ENCODE results near the gene CNTNAP5. TPM values are rescaled to one million over a fixed set of nuclear protein-coding genes. Genes with fewer than 3 reads are reported as not detected.
"Not testable (repeated sequence)": the region's sequence is repeated elsewhere in the genome, so short reads cannot be mapped to it uniquely, and the experiment has no call there.

CNTNAP5 gene
- total RNA-seq, 2 donors from 2014 or later, result not detected

GRCh38 chr2:124323321-124323720 is 298.2 kb downstream of the CNTNAP5 start:
- no peaks in the 10 kb centered on the region for H3K27me3 Mint-ChIP-seq
- no peaks in the 10 kb centered on the region for H3K36me3 Mint-ChIP-seq (ENCODE audit: low read depth)
- H3K9me3 Mint-ChIP-seq, result peaks cover 19% of the 10 kb centered on the region
- no peaks in the 10 kb centered on the region for H3K4me1 Mint-ChIP-seq
- H3K27ac Mint-ChIP-seq, result no peak overlapping the region
- H3K4me3 Mint-ChIP-seq, result no peak overlapping the region
- no peak for ATAC-seq (replicated peaks)

GRCh38 chr2:124325667-124326440 is 300.8 kb downstream of the CNTNAP5 start:
- Mint-ChIP-seq H3K27ac (no peak overlapping the region), H3K9me3 (peaks cover 22% of the 10 kb centered on the region), H3K4me1 (no peaks in the 10 kb centered on the region), H3K36me3 (ENCODE audit: low read depth) (no peaks in the 10 kb centered on the region), H3K4me3 (no peak overlapping the region), H3K27me3 (no peaks in the 10 kb centered on the region)
- no peak for ATAC-seq (replicated peaks)

- Mint-ChIP-seq H3K27ac (no peak overlapping the region), H3K36me3 (ENCODE audit: low read depth) (no peaks in the 10 kb centered on the region), H3K4me3 (no peak overlapping the region), H3K27me3 (no peaks in the 10 kb centered on the region), H3K9me3 (peaks cover 22% of the 10 kb centered on the region), H3K4me1 (no peaks in the 10 kb centered on the region)
- no peak for ATAC-seq (replicated peaks)
Measured at GRCh38 chr2:124327303-124327702, 302.2 kb downstream of the CNTNAP5 start.

DNA sequence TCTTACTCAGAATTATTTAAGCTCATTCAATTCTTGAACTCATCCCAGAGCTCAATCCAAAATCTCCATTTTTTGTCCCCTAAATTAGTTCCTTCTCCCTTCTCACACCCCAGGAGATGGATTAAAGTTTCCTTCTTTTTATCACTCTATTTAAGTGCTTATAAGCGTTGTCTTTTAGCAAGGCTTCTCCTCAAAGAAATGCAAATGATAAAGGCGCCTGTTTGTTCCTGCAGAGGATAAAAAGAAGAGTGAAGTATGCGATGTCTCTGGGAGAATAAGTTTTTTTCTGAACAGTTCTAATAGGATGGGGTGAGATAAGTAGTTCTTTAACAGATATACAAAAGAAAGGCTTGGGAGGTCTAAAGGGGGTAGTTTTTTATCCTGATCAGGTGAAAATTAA is 303.3 kb downstream of the CNTNAP5 start:
- Mint-ChIP-seq H3K36me3 (ENCODE audit: low read depth) (no peaks in the 10 kb centered on the region), H3K27me3 (no peaks in the 10 kb centered on the region), H3K9me3 (peaks cover 22% of the 10 kb centered on the region), H3K4me3 (no peak overlapping the region), H3K4me1 (no peaks in the 10 kb centered on the region), H3K27ac (no peak overlapping the region)
- ATAC-seq (replicated peaks), result no peak

- Mint-ChIP-seq H3K9me3 (peaks cover 16% of the 10 kb centered on the region), H3K4me3 (no peak overlapping the region), H3K4me1 (no peaks in the 10 kb centered on the region), H3K27ac (no peak overlapping the region), H3K27me3 (no peaks in the 10 kb centered on the region), H3K36me3 (ENCODE audit: low read depth) (no peaks in the 10 kb centered on the region)
- ATAC-seq (replicated peaks), result no peak
Measured at GRCh38 chr2:124333784-124334183, 308.7 kb downstream of the CNTNAP5 start.

- H3K4me3 Mint-ChIP-seq, result no peak overlapping the region
- H3K9me3 Mint-ChIP-seq, result peaks cover 16% of the 10 kb centered on the region
- no peaks in the 10 kb centered on the region for H3K36me3 Mint-ChIP-seq (ENCODE audit: low read depth)
- H3K4me1 Mint-ChIP-seq, result no peaks in the 10 kb centered on the region
- no peak overlapping the region for H3K27ac Mint-ChIP-seq
- ATAC-seq (replicated peaks), result no peak
- no peaks in the 10 kb centered on the region for H3K27me3 Mint-ChIP-seq
Measured at GRCh38 chr2:124335058-124335457, 310.0 kb downstream of the CNTNAP5 start.

- H3K27me3 Mint-ChIP-seq, result no peaks in the 10 kb centered on the region
- H3K36me3 Mint-ChIP-seq (ENCODE audit: low read depth), result no peaks in the 10 kb centered on the region
- H3K9me3 Mint-ChIP-seq, result peaks cover 12% of the 10 kb centered on the region
- no peak overlapping the region for H3K4me3 Mint-ChIP-seq
- no peak for ATAC-seq (replicated peaks)
- no peak overlapping the region for H3K27ac Mint-ChIP-seq
- no peaks in the 10 kb centered on the region for H3K4me1 Mint-ChIP-seq
Measured at GRCh38 chr2:124339709-124340108, 314.6 kb downstream of the CNTNAP5 start.

GRCh38 chr2:124343827-124344498 is 318.9 kb downstream of the CNTNAP5 start:
- Mint-ChIP-seq H3K4me3 (no peak overlapping the region), H3K27me3 (no peaks in the 10 kb centered on the region), H3K9me3 (peaks cover 3% of the 10 kb centered on the region), H3K4me1 (no peaks in the 10 kb centered on the region), H3K27ac (no peak overlapping the region), H3K36me3 (ENCODE audit: low read depth) (no peaks in the 10 kb centered on the region)
- ATAC-seq (replicated peaks), result no peak

GRCh38 chr2:124347209-124347608 is 322.1 kb downstream of the CNTNAP5 start:
- Mint-ChIP-seq H3K36me3 (ENCODE audit: low read depth) (no peaks in the 10 kb centered on the region), H3K4me1 (no peaks in the 10 kb centered on the region), H3K27ac (no peak overlapping the region), H3K27me3 (no peaks in the 10 kb centered on the region), H3K4me3 (no peak overlapping the region), H3K9me3 (peaks cover 5% of the 10 kb centered on the region)
- no peak for ATAC-seq (replicated peaks)

DNA sequence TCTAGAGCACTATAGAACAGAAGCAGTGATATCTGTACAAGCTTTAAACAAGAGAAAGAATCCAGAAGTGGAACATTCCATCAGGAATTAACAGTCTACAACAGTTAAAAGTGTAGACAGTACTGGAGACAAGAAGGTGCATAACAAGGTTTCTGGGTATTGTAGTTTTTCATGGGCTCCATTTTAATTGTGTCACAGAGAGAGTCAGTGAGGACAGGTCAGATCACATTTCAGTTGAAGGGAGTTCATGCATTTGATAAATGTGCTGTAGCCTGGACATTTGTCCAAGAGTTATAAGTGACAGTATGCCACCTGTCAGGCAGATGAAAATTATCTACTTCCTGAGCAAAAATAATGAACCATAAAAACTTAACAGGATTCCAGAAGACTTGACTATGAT is 328.6 kb downstream of the CNTNAP5 start:
- Mint-ChIP-seq H3K36me3 (ENCODE audit: low read depth) (no peaks in the 10 kb centered on the region), H3K27me3 (no peaks in the 10 kb centered on the region), H3K4me3 (no peak overlapping the region), H3K9me3 (peaks cover 5% of the 10 kb centered on the region), H3K27ac (no peak overlapping the region), H3K4me1 (no peaks in the 10 kb centered on the region)
- ATAC-seq (replicated peaks), result no peak

GRCh38 chr2:124354466-124354865 is 329.4 kb downstream of the CNTNAP5 start:
- Mint-ChIP-seq H3K27me3 (no peaks in the 10 kb centered on the region), H3K36me3 (ENCODE audit: low read depth) (no peaks in the 10 kb centered on the region), H3K4me1 (no peaks in the 10 kb centered on the region), H3K27ac (no peak overlapping the region), H3K4me3 (no peak overlapping the region), H3K9me3 (peaks cover 5% of the 10 kb centered on the region)
- no peak for ATAC-seq (replicated peaks)

DNA sequence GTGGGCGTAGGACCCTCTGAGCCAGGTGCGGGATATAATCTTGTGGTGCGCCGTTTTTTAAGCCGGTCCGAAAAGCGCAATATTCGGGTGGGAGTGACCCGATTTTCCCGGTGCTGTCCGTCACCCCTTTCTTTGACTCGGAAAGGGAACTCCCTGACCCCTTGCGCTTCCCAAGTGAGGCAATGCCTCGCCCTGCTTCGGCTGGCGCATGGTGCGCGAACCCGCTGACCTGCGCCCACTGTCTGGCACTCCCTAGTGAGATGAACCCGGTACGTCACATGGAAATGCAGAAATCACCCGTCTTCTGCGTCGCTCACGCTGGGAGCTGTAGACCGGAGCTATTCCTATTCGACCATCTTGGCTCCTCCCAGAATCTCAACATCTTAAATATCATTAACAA is 336.9 kb downstream of the CNTNAP5 start:
- not testable (repeated sequence) for H3K4me1 Mint-ChIP-seq, H3K27me3 Mint-ChIP-seq

GRCh38 chr2:124369181-124369580 is 344.1 kb downstream of the CNTNAP5 start:
- Mint-ChIP-seq H3K9me3 (peaks cover 18% of the 10 kb centered on the region), H3K27me3 (no peaks in the 10 kb centered on the region), H3K36me3 (ENCODE audit: low read depth) (no peaks in the 10 kb centered on the region), H3K4me1 (no peaks in the 10 kb centered on the region), H3K27ac (no peak overlapping the region), H3K4me3 (no peak overlapping the region)
- no peak for ATAC-seq (replicated peaks)

More for the DNA sequence above, 336.9 kb downstream of the CNTNAP5 start:
- H3K36me3 Mint-ChIP-seq (ENCODE audit: low read depth); ATAC-seq (replicated peaks); H3K4me3 Mint-ChIP-seq; H3K27ac Mint-ChIP-seq: not testable (repeated sequence)
- peaks cover 10% of the 10 kb centered on the region for H3K9me3 Mint-ChIP-seq

- Mint-ChIP-seq H3K9me3 (peaks cover 10% of the 10 kb centered on the region), H3K36me3 (ENCODE audit: low read depth) (no peaks in the 10 kb centered on the region), H3K27me3 (no peaks in the 10 kb centered on the region), H3K4me1 (no peaks in the 10 kb centered on the region), H3K4me3 (no peak overlapping the region), H3K27ac (no peak overlapping the region)
- ATAC-seq (replicated peaks), result no peak
Measured at GRCh38 chr2:124380221-124380749, 355.2 kb downstream of the CNTNAP5 start.

- no peak for ATAC-seq (replicated peaks)
- Mint-ChIP-seq H3K27me3 (no peaks in the 10 kb centered on the region), H3K4me1 (no peaks in the 10 kb centered on the region), H3K27ac (no peak overlapping the region), H3K9me3 (peaks cover 7% of the 10 kb centered on the region), H3K4me3 (no peak overlapping the region), H3K36me3 (ENCODE audit: low read depth) (no peaks in the 10 kb centered on the region)
Measured at GRCh38 chr2:124382067-124382618, 357.1 kb downstream of the CNTNAP5 start.

All from activated T-helper 17 cell treated with anti-CD3 and anti-CD28 coated beads, Interleukin-2, amount 50 U/mL, for 72 hours (primary cell).